Fibroblast of skin of abdomen (primary cell): Measurements from ENCODE around the gene SMIM38. TPM values are rescaled to one million over a fixed set of nuclear protein-coding genes. Genes with fewer than 3 reads are reported as not detected.

Experiments
- DNase-seq: peaks from one replicate; pipeline ENCODE4 v3.0.0-alpha.2; 2013
- polyA plus RNA-seq, 2 experiments: library from polyadenylated mRNA; unstranded; fragments of 120-200 nt; gene quantifications; one replicate each; pipeline ENCODE4 v1.2.1, GENCODE V29; 2013; ENCODE audit not compliant: insufficient read length in 2 of 2

The SMIM38 gene
- 0.54 TPM for polyA plus RNA-seq (2013, experiment 1 of 2; ENCODE audit: insufficient read length)
- 0.22 TPM for polyA plus RNA-seq (2013, experiment 2 of 2; ENCODE audit: insufficient read length)

DNA sequence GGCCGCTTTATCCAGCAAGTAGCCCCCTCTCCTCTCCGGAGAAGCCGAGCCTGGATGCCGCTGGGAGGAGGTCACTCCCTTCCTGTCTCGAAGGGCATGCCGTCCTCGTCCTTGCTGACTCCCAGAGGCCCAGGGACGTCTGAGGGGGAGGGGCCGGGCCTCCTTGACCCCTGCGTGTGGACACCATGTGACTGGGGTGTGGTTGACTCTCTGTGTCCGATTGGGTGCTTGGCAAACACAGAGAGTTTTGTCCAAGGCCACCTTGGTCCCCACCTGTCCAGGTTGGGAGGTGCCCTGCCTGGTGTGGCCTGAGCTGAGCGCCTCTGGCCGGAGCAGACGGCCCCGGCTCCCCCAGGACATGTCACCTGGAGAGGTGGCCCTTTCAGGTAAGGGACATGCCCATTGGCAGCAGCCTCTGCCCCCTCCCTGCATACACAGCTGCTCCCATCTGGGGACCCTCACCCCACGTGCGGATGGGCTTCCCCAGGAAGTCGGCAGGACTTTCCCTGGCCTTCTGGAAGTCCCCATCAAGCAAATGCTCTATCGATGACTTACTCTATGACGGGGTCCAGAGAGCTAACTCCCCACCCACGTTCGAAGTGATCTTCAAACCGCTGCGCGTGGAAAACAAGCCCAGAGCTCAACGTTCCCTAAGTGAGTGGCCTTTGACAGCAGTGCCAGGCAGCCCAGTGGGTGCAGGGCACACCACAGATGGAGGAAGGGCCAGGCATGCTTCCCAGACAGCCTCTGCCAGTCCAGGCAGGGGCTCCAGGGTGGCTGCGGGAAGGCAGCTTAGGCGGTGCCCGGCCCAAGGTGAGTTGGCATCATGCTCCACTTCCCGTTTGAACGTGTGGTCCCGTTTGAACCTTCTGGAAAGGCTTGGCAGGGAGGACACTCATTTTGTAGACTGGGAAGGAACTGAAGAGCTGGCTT, at the start of gene SMIM38:
Gene SMIM38 (plus strand): TSS at position 634 of the 933 bp plus-strand sequence. CDS start 1,912 bp downstream, outside the sequence.
- no peak for DNase-seq

DNA sequence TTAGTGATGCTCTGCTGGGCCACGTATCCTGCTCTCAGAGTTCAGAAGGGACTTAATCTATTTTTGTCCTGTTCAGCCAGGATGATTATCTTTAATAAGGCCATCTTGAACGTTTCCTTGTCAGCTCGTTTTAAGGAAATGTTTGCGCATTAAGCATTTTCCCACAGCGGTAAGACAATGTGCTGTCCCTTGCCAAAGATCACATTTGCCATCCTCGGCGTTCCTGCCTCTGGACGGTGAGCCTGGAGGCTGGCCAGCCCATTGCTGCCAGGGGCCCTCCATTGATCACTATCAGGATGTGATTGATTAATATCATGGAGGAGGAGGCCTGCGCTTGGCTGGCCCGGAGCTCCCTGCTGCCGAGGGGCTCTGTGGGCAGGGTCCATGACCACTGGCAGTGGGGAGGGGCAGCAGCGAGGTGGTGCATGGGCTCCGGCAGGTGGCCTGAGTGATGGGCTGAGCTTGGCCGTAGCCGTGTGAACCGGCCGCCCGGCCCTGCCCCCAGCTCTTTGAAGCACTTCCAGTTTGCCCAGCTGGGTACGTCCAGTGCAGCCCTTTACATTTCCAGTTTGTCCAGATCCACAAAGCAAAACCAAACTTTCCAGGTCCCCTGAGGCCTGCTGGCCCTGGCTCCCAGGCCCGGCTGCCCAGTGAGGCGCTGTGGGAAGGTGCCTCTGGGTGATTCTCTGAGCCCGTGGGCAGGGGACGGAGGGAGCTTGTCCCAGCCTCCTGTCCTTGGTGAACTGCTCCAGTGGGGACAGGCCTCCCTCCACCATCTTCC, 49.5 kb upstream of the SMIM38 start:
- DNase-seq, result no peak

DNA sequence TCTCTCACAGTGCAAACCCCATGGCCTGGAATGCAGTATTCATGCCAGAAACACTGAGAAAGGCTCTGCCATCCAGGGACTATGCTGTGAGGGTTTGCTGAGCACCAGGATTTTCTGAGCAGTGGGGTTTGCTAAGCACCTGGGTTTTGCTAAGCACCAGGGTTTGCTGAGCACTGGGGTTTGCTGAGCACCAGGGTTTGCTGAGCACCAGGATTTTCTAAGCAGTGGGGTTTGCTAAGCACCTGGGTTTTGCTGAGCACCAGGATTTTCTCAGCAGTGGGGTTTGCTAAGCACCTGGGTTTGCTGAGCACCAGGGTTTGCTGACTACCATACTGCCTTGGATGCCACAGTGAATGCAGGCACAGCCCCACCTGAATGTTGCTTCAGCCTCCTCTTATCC, 48.3 kb upstream of the SMIM38 start:
- DNase-seq, result no peak

GRCh38 chr11:69108030-69108429, 47.7 kb upstream of the SMIM38 start:
- DNase-seq, result no peak

DNA sequence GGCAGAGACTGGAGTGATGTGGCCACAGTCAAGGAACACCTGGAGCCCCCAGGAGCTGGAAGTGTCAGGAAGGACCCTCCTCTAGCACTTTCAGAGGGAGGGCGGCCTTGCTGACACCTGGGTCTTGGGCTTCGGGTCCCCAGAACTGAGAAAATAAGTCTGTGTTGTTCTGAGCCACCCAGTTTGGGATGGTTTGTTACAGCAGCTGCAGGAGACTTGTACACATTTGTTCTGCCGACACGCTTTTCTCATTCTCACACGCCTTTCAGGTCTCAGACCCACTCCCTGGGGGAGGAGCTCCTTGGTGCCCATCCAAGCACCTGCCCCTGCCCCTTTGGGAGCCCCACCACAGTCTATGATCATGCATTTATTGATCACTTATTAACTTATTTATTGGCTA, 47.2 kb upstream of the SMIM38 start:
- DNase-seq, result no peak

DNA sequence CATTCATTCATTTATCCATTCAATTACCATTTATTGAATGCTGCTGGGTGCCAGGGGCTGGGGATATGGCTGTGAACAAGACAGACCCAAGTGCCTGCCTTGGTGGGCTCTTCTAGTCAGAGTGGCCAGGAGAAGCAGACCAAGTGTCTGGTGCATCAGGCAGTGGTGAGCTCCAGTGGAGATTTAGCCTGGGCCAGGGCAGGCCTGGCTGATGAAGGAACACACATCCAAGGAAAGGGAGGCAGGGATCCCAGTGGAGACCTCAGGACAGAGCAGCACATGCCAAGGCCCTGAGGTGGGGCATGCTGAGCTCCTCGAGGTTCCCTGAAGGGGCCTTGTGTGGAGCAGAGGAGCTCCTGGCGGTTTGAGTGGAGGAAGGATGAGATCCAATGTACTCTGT, 46.6 kb upstream of the SMIM38 start:
- DNase-seq, result no peak

GRCh38 chr11:69110451-69110850, 45.3 kb upstream of the SMIM38 start:
- DNase-seq, result no peak

GRCh38 chr11:69111624-69112542, 43.9 kb upstream of the SMIM38 start:
- no peak for DNase-seq

DNA sequence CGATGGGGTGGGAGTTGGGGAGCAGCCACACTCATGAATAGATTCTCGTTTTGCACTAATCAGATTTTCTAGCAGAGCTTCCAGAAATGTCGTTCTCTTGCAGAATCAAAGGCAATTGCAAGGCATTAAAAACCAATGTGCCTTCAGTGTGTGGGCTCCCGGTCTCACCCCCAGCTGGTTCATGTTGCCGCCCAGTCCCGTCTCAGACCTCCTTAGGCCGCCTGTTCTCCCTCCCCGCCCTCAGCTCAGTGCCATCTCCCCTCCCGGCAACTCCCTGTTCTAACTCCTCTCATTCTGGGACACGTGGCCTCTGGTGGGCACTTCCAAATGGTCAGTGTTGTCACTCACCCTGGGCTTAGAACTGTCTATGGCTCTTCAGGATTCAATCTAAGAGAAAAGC, 42.5 kb upstream of the SMIM38 start:
- DNase-seq, result no peak

DNA sequence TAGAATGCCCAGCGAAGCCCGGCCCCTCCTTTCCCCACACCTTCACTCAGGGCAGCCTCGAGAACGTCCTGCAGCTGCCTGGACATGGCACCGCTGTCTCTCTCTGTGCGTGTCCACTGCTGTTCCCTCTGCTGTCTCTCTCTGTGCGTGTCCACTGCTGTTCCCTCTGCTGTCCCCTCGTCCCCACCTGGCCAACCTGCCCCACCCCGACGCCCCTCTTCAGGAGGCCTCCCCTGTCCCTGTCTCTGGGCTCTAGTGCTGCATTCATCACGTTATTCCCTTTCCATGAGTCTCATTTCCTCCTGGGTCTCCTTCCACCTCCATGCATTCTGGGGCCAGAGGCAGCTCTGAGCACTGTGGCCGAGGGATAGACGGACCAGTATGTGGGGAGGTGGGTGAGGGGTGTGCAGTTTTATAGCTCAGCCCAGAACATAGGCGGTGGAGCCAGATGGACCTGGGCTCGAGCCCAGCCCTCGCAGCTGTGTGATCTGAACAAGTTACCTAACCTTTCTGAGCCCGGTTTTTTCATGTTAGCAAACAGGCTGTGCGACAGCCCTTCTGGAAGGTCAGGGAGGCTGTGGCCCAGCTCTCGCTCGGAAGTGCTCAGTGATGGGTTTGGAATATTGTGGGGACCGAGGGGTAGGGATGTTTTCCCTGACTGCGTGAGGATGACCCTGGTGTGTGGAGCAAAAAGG, 41.9 kb upstream of the SMIM38 start:
- DNase-seq, result no peak

- DNase-seq, result no peak
Observed at GRCh38 chr11:69114362-69114761, 41.4 kb upstream of the SMIM38 start.

GRCh38 chr11:69114811-69115523, 40.8 kb upstream of the SMIM38 start:
- DNase-seq, result no peak

- no peak for DNase-seq
Observed at GRCh38 chr11:69115586-69116560, 39.9 kb upstream of the SMIM38 start.

GRCh38 chr11:69116671-69117070, 39.1 kb upstream of the SMIM38 start:
- DNase-seq, result no peak

DNA sequence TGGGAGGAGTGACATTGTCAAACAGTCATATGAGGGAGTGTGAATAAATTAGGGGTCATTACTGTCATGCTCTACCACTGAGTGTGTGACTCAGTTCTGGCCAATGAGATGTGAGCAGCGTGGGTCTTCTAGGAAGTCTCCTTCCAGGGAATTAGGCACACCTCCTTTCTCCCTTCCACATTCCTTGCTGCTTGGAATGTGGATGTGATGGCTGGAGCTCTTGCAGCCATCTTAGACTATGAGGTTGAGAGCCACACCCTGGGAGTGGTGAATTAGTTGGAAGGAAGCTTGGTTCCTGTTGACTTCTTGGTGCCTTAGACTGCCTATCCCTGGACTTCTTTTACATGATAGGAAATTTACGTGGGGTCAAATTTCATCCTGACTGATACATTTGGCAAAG, 36.5 kb upstream of the SMIM38 start:
- DNase-seq, result no peak

DNA sequence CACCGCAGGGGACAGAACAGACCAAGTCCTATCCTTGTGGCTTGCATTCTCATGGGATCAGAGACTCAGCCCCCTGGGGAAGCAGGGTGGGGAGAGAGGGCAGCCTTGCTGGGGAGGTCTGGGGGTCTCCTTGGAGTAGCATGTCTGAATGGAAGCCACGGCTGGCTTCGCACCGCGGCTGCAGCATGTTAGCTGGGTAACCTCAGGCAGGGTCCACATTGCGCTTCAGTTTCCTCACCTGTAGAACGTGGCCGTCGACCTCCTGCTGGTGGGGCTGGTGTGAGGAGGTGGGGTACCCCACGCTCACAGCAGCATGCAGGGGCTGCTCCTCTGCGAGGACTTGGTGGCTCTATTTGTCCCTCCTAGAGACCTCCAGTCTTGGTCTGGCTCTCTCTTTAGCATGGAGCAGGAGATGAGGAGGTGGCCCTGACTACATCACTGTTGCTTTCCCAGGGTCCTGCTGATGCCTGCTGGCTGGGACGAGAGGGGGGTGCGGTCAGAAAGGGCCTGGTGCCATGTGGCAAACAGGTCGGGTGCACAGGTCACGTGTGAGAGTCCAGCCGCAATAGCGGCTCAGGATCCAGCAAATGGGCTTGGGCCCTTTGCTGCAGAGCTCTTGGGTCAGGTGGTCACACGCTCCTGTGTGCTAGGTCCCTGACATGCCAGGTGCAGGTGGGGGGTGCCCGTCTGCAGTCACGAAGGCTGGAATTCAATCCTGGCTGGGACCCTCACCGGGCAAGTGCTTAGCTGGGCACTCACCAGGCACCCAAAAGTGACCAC, 35.4 kb upstream of the SMIM38 start:
- no peak for DNase-seq

- no peak for DNase-seq
Observed at GRCh38 chr11:69121021-69121420, 34.7 kb upstream of the SMIM38 start.

DNA sequence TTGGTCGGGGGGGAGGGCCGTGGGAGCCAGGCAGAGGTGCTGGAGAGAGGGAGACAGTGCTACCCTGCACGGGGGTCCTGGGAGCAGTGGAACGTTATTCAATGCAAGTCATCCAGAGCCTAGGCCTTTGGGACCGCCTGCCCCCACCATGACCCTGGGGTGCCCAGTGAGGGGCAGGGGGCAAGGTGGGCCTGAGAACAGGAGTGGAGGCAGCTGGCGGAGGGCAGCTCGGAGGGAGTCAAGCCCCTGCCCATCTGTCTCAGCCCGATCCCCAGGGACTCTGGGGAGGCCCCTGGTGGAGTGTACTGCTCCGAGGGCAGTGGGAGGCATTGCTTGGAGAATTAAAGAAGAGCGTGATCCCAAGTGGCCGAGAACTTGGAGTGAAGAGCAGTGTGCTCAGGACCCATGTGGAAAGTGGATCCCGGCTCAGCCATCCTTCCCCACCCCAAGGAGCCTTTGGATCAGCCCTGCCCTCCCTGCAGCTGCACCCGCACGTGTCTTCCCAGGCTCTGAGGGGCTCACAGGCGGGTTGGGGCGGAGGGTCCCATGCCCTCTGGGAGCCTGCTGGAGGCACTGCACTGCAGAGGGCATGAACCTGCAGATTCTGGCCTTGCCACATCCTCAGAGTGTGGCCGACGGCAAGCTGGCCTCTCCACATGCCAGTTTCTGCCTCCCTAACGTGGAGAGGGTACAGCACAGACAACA, 34.0 kb upstream of the SMIM38 start:
- no peak for DNase-seq

GRCh38 chr11:69122326-69122629, 33.5 kb upstream of the SMIM38 start:
- no peak for DNase-seq
